RWPE2 (cell line): Measurements from ENCODE around the gene TDP2.

Experiments used
- ATAC-seq: fragments of 200-7000 bp; cut with Tn5 transposase; 3 replicates; pipeline ENCODE4 v1.9.1; 2021; ENCODE audit warnings: low read depth
- DNase-seq: peaks from one replicate; pipeline ENCODE4 v3.0.0-alpha.2; 2020; ENCODE audit warnings: low spot score
- H3K27ac ChIP-seq: fragments of 450-650 bp; 2 replicates; pipeline ENCODE4 v1.5.1; 2017; ENCODE audit warnings: mild to moderate bottlenecking; ENCODE audit not compliant: poor library complexity, severe bottlenecking
- H3K27me3 ChIP-seq: fragments of 250-450 bp; sonication (Bioruptor Pico); 2 replicates; pipeline ENCODE4 v1.5.1; 2021; ENCODE audit warnings: mild to moderate bottlenecking, moderate library complexity; ENCODE audit not compliant: insufficient read depth, poor library complexity, severe bottlenecking
- H3K36me3 ChIP-seq: fragments of 250-450 bp; sonication (Bioruptor Pico); 2 replicates; pipeline ENCODE4 v1.5.1; 2020; ENCODE audit warnings: low read depth, mild to moderate bottlenecking, moderate library complexity
- H3K4me1 ChIP-seq: fragments of 250-450 bp; sonication (Bioruptor Pico); 2 replicates; pipeline ENCODE4 v1.5.1; 2021; ENCODE audit warnings: mild to moderate bottlenecking, moderate library complexity; ENCODE audit not compliant: insufficient read depth, poor library complexity, severe bottlenecking
- H3K4me3 ChIP-seq: fragments of 250-450 bp; sonication (Bioruptor Pico); 2 replicates; pipeline ENCODE4 v1.5.1; 2021; ENCODE audit warnings: mild to moderate bottlenecking, moderate library complexity; ENCODE audit not compliant: severe bottlenecking
- H3K9me3 ChIP-seq: fragments of 250-450 bp; sonication (Bioruptor Pico); 2 replicates; pipeline ENCODE4 v1.5.1; 2021; ENCODE audit warnings: mild to moderate bottlenecking, moderate library complexity; ENCODE audit not compliant: severe bottlenecking
- CTCF ChIP-seq: fragments of 450-650 bp; IDR thresholded peaks from one replicate; pipeline ENCODE4 v1.5.1; 2017; ENCODE audit warnings: mild to moderate bottlenecking, moderate library complexity; ENCODE audit not compliant: poor library complexity, severe bottlenecking

TDP2 gene

GRCh38 chr6:24690593-24690992 is 23.9 kb upstream of the TDP2 start:
- ATAC-seq (no peak), DNase-seq (no peak)
- no peak overlapping the region for H3K4me3 ChIP-seq
- no peaks in the 10 kb centered on the region for H3K9me3 ChIP-seq
- no peak overlapping the region for H3K27ac ChIP-seq
- no peaks in the 10 kb centered on the region for H3K27me3 ChIP-seq
- H3K36me3 ChIP-seq: no peaks in the 10 kb centered on the region
- no peaks in the 10 kb centered on the region for H3K4me1 ChIP-seq
- no peak for TF ChIP-seq CTCF

- H3K27ac ChIP-seq: no peak overlapping the region
- H3K27me3 ChIP-seq: no peaks in the 10 kb centered on the region
- no peak for ATAC-seq
Observed at GRCh38 chr6:24689964-24690363, 23.3 kb upstream of the TDP2 start.

GRCh38 chr6:24686946-24687345 is 20.2 kb upstream of the TDP2 start:
- Histone ChIP-seq H3K27ac (no peak overlapping the region), H3K27me3 (no peaks in the 10 kb centered on the region), H3K4me1 (no peaks in the 10 kb centered on the region), H3K9me3 (no peaks in the 10 kb centered on the region), H3K4me3 (no peak overlapping the region), H3K36me3 (0 out of 2 replicates have a peak, but pooled peaks cover 3% of the 10 kb centered on the region)
- no peak for TF ChIP-seq CTCF
- DNase-seq (no peak), ATAC-seq (no peak)

More at GRCh38 chr6:24689964-24690363, 23.3 kb upstream of the TDP2 start:
- Histone ChIP-seq H3K36me3 (no peaks in the 10 kb centered on the region), H3K4me3 (no peak overlapping the region), H3K9me3 (no peaks in the 10 kb centered on the region), H3K4me1 (no peaks in the 10 kb centered on the region)
- no peak for DNase-seq
- TF ChIP-seq CTCF: no peak

- DNase-seq (no peak), ATAC-seq (no peak)
- H3K36me3 ChIP-seq: 0 out of 2 replicates have a peak, but pooled peaks cover 3% of the 10 kb centered on the region
- no peak overlapping the region for H3K27ac ChIP-seq
- H3K9me3 ChIP-seq: no peaks in the 10 kb centered on the region
- no peak for TF ChIP-seq CTCF
- no peaks in the 10 kb centered on the region for H3K27me3 ChIP-seq
- H3K4me3 ChIP-seq: no peak overlapping the region
- H3K4me1 ChIP-seq: no peaks in the 10 kb centered on the region
Observed at GRCh38 chr6:24686408-24686807, 19.7 kb upstream of the TDP2 start.
